K562 (cell line): ENCODE data around the gene TSPOAP1. TPM values are rescaled to one million over a fixed set of nuclear protein-coding genes. Genes with fewer than 3 reads are reported as not detected.

Experiments used
- ATAC-seq: fragments of 200-7000 bp; cut with Tn5 transposase; 3 replicates; pipeline ENCODE4 v1.9.1; 2020; ENCODE audit warnings: moderate library complexity
- BruUV-seq: library from RNA; stranded (reverse); fragments of 400-500 nt; replicated peaks from 2 replicates; lab custom pipeline; 2021; lab: Mats Ljungman, UMichigan
- CTCF ChIA-PET: fragments of 300-600 bp; formaldehyde crosslinking; extraction: SDS; loops from one replicate; lab custom pipeline; 2021; ENCODE audit warnings: low intra/inter-chr PET ratio; lab: Yijun Ruan, JAX
- POLR2A ChIA-PET: fragments of 300-600, 350-650 bp; sonication (Branson Sonifier 250); formaldehyde crosslinking; extraction: SDS; loops from one replicate; lab custom pipeline; 2021; ENCODE audit warnings: antibody characterized with exemption, inconsistent platforms; lab: Yijun Ruan, JAX
- DNase-seq, 4 experiments: peaks; one replicate each; pipeline versions ENCODE4 v3.0.0 to v3.0.0-alpha.2; 2011 to 2018; ENCODE audit warnings: low spot score in 3 of 4, mixed read lengths in 3 of 4; ENCODE audit errors: extremely low read depth in 1 of 4
- FAIRE-seq: peaks from 2 replicates; lab custom pipeline; 2011; peaks lifted over from hg19 to GRCh38; lab: Jason Lieb, UNC
- H2AFZ ChIP-seq: 2 replicates; pipeline ENCODE4 v1.6.0; 2011; ENCODE audit warnings: low read depth, low read length, control low read depth, inconsistent platforms
- H3K27ac ChIP-seq: fragments of 200-600 bp; 3 replicates; pipeline ENCODE4 v1.8.0; 2011; ENCODE audit warnings: low read depth, mild to moderate bottlenecking, control low read depth, inconsistent platforms, low read length, moderate library complexity, mixed read lengths; ENCODE audit errors: extremely low read depth
- H3K27me3 ChIP-seq, 2 experiments: fragments of 300-600 bp in 1 of 2; 2 replicates in 1 of 2; 3 replicates in 1 of 2; pipeline versions ENCODE4 v1.6.0 to v1.8.0; 2011; ENCODE audit warnings: inconsistent platforms in 2 of 2, low read length in 2 of 2, mild to moderate bottlenecking in 1 of 2, mixed read lengths in 1 of 2, moderate library complexity in 1 of 2; ENCODE audit not compliant: control insufficient read depth in 2 of 2, insufficient read depth in 2 of 2
- H3K36me3 ChIP-seq: fragments of 300-600 bp; 3 replicates; pipeline ENCODE4 v1.8.0; 2011; ENCODE audit warnings: mild to moderate bottlenecking, low read length, inconsistent platforms; ENCODE audit not compliant: control insufficient read depth, insufficient read depth
- H3K4me1 ChIP-seq, 2 experiments: fragments of 200-600 bp in 1 of 2; replicated peaks in 1 of 2; 2 replicates in 1 of 2; 3 replicates in 1 of 2; pipeline versions ENCODE4 v1.5.1 to v1.8.0; 2011; ENCODE audit warnings: inconsistent platforms in 2 of 2, low read length in 2 of 2, mild to moderate bottlenecking in 1 of 2, mixed read lengths in 1 of 2, moderate library complexity in 1 of 2; ENCODE audit not compliant: control insufficient read depth in 2 of 2, insufficient read depth in 2 of 2
- H3K4me2 ChIP-seq: 2 replicates; pipeline ENCODE4 v1.6.1; 2011; ENCODE audit warnings: low read length, control low read depth, inconsistent platforms, mixed read lengths; ENCODE audit not compliant: insufficient read depth
- H3K4me3 ChIP-seq: fragments of 200-600 bp; sonication (generic), shearing (Covaris generic); 2 replicates; pipeline ENCODE4 v1.5.1; 2016; ENCODE audit warnings: control low read depth, inconsistent platforms
- H3K79me2 ChIP-seq: fragments of 200-600 bp; 3 replicates; pipeline ENCODE4 v1.8.0; 2011; ENCODE audit warnings: low read length, inconsistent platforms; ENCODE audit not compliant: control insufficient read depth, insufficient read depth
- H3K9ac ChIP-seq, 2 experiments: 2 replicates each; pipeline versions ENCODE4 v1.6.0 to v1.6.1; 2011; ENCODE audit warnings: low read depth in 2 of 2, low read length in 2 of 2, control low read depth in 1 of 2, inconsistent platforms in 1 of 2, mild to moderate bottlenecking in 1 of 2, mixed read lengths in 1 of 2; ENCODE audit not compliant: insufficient read depth in 1 of 2
- H3K9me1 ChIP-seq: one replicate; pipeline ENCODE4 v1.6.0; 2011; ENCODE audit warnings: inconsistent platforms, mild to moderate bottlenecking, low read length, moderate library complexity; ENCODE audit not compliant: control insufficient read depth, insufficient read depth
- H3K9me3 ChIP-seq: replicated peaks from 2 replicates; pipeline ENCODE4 v1.5.1; 2011; ENCODE audit warnings: low read depth, low read length, inconsistent platforms; ENCODE audit not compliant: control insufficient read depth, insufficient read depth
- H4K20me1 ChIP-seq: replicated peaks from 2 replicates; pipeline ENCODE4 v1.6.1; 2011; ENCODE audit warnings: low read length, inconsistent platforms, mixed read lengths; ENCODE audit not compliant: control insufficient read depth, insufficient read depth
- CTCFL ChIP-seq: IDR thresholded peaks from 2 replicates; pipeline ENCODE4 v1.6.1; 2011; ENCODE audit warnings: borderline replicate concordance, low read depth, mild to moderate bottlenecking, moderate library complexity, low read length; ENCODE audit not compliant: insufficient read depth, poor library complexity, severe bottlenecking
- ESRRB ChIP-seq: fragments of 250-450 bp; sonication (Bioruptor Pico); IDR thresholded peaks from 2 replicates; pipeline ENCODE4 v1.5.0; 2020; ENCODE audit warnings: mild to moderate bottlenecking, moderate library complexity, borderline replicate concordance
- FOS ChIP-seq: IDR thresholded peaks from 3 replicates; pipeline ENCODE4 v1.6.1; 2011; ENCODE audit not compliant: insufficient read length; ENCODE audit errors: extremely low read depth
- POLR2AphosphoS2 ChIP-seq: IDR thresholded peaks from 2 replicates; pipeline ENCODE4 v1.6.1; 2012; ENCODE audit warnings: low read length, improper control_type of control experiment
- TAF1 ChIP-seq: IDR thresholded peaks from 2 replicates; pipeline ENCODE4 v1.6.1; 2011; ENCODE audit warnings: mild to moderate bottlenecking, low read length, moderate library complexity; ENCODE audit not compliant: insufficient read depth, control insufficient read depth, severe bottlenecking; ENCODE audit errors: extremely low read depth
- ZSCAN32 ChIP-seq: fragments of 450-650 bp; formaldehyde crosslinking; IDR thresholded peaks from 2 replicates; pipeline ENCODE4 v1.4.0; 2020; ENCODE audit warnings: mild to moderate bottlenecking, moderate library complexity
- WGBS: fragments of 100-300 bp; shearing (Covaris generic); methylation state at CpG from one replicate; pipeline ENCODE4 v1.1.6; 2016; ENCODE audit warnings: low coverage, mixed read lengths; ENCODE audit not compliant: insufficient coverage; ENCODE audit errors: missing lambda C conversion rate; 5-methylcytosine and 5-hydroxymethylcytosine counted together
- in situ Hi-C: fragments of 300-500 bp; cut with MboI; formaldehyde crosslinking; loops from 4 replicates; pipeline ENCODE4 v1.15.0; 2018; ENCODE audit warnings: inconsistent platforms, mixed read lengths
- intact Hi-C: fragments of 100-400 bp; cut with micrococcal nuclease; formaldehyde crosslinking; loops from 2 replicates; pipeline ENCODE4 v1.14.2; 2022
- polyA plus RNA-seq, 8 experiments: library from polyadenylated mRNA; depleted of rRNA in 4 of 8; stranded (reverse) in 5 of 8; unstranded in 3 of 8; fragments of >200 nt; fragmentation: Nextera tagmentation in 2 of 8; fragmentation: Illumina TruSeq in 1 of 8; extraction: Ambion mirVana in 2 of 8; extraction: Trizol in 1 of 8; gene quantifications; 2 replicates each; pipeline versions ENCODE4 v1.2.1 to v1.2.3, GENCODE V29; 2011 to 2014; ENCODE audit warnings: inconsistent platforms in 1 of 8, missing spikeins in 1 of 8
- total RNA-seq, 7 experiments: library from RNA; depleted of rRNA in 6 of 7; stranded (reverse); fragments of >200 nt in 6 of 7; fragmentation: Illumina TruSeq in 2 of 7; extraction: Trizol in 2 of 7; gene quantifications; 2 replicates each; pipeline versions ENCODE4 v1.2.1 to v1.2.3, GENCODE V29; 2011 to 2021; ENCODE audit warnings: low replicate concordance in 1 of 7

The TSPOAP1 gene
- total and polyA plus RNA-seq, 9 of the 15 experiments (the other 6 are each of a cell fraction or from before 2014, with no cell fraction given): 0.87 to 3.9 (median 1.8) TPM; not detected in 2

DNA sequence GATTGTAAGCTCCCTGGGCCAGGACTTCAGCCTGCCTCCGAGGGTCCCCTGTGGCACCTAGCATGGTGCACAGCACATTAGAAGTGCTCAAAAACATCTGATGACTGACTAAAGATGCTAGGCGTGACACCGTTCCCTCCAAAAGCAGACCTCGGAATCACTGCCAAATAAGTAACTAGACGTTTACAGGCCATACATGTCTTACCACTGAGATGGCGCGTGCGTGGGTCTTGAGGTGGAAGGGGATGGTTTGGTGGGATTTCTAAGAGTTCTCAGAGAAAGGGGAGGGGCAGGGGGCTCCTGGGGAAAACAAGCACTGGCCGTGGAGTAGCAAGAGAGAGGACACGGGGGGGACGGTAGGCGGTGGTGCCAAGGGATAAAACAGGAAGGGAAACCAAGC lies 60.3 kb downstream of the TSPOAP1 start:
- H3K36me3 ChIP-seq: no peaks in the 10 kb centered on the region
- intact Hi-C loops: no loop called here
- TF ChIP-seq FOS: no peak
- TF ChIP-seq CTCFL: no peak
- TF ChIP-seq ZSCAN32 (CRISPR knock-in tag): no peak
- TF ChIP-seq TAF1: no peak
- TF ChIP-seq ESRRB (CRISPR knock-in tag): no peak
- no peak for TF ChIP-seq POLR2AphosphoS2
- ATAC-seq (no peak), DNase-seq (no peak), FAIRE-seq (no peak)
- H3K9me1 ChIP-seq: no peaks in the 10 kb centered on the region
- H3K9me3 ChIP-seq: no peaks in the 10 kb centered on the region
- ChIA-PET CTCF (no interaction called here), POLR2A (no interaction called here)
- no peak overlapping the region for H3K27ac ChIP-seq
- H3K4me3 ChIP-seq: no peak overlapping the region
- H3K4me2 ChIP-seq: no peak overlapping the region
- H3K4me1 ChIP-seq: peaks cover 2 to 6% of the 10 kb centered on the region in 2 experiments; a peak in 3 of 5 replicates
- peaks cover 34 to 83% of the 10 kb centered on the region in 2 experiments for H3K27me3 ChIP-seq
- no peak overlapping the region for H2AFZ ChIP-seq
- 4% methylated on average over 8 of the region's 12 CpGs for WGBS
- no peaks in the 10 kb centered on the region for H3K79me2 ChIP-seq
- peaks cover 5% of the 10 kb centered on the region for H4K20me1 ChIP-seq
- BruUV-seq: no TSS peak
- H3K9ac ChIP-seq: no peak overlapping the region
- in situ Hi-C loops: no loop called here
